ENCODE data around the gene SARS2.

SARS2 gene, protein sequence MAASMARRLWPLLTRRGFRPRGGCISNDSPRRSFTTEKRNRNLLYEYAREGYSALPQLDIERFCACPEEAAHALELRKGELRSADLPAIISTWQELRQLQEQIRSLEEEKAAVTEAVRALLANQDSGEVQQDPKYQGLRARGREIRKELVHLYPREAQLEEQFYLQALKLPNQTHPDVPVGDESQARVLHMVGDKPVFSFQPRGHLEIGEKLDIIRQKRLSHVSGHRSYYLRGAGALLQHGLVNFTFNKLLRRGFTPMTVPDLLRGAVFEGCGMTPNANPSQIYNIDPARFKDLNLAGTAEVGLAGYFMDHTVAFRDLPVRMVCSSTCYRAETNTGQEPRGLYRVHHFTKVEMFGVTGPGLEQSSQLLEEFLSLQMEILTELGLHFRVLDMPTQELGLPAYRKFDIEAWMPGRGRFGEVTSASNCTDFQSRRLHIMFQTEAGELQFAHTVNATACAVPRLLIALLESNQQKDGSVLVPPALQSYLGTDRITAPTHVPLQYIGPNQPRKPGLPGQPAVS

DNA sequence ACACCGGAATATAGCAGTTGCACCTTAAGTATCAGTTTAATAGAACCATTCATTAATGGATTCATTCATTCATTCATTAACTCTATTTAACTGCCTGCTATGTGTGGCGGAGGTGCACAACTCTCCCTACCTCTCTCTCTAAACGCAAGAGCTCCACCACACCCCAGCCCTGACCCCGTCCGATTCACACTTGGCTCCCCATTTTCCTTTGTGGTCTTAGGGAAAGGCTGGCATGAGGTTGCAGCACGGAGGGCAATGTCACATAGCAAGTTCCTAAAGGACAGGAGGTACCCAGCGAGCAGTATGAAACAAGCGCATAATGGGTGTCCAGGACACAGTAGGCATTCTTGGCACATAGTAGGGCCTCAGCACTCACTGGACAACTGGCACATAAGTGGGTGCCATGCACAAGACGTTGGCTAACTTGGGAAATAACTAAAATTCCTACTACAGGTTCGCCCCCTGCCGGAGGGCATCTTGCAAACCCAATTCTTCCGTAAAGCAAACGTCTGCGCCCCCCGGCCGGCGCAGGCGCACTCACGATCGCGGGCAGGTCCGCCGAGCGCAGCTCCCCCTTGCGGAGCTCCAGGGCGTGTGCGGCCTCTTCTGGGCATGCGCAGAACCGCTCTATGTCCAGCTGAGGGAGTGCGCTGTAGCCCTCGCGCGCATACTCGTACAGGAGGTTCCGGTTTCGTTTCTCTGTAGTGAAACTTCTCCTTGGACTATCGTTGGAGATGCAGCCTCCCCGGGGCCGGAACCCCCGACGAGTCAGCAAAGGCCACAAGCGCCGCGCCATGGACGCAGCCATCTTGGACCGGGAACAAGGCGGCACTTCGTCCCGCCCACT, at the start of gene SARS2:
SARS2 (minus strand) TSS at position 835 of the 847 bp plus-strand sequence; CDS start at position 808, 27 bp downstream.
- Histone ChIP-seq H3K36me3 (ENCODE audit: insufficient read depth, low read depth, low read length) (peaks cover 38% of the 10 kb centered on the region), H3K27ac (ENCODE audit: low read length) (peak within 1 kb of the TSS; percentile 86), H3K27me3 (ENCODE audit: insufficient read depth, low read length) (no peaks in the 10 kb centered on the region)

DNA sequence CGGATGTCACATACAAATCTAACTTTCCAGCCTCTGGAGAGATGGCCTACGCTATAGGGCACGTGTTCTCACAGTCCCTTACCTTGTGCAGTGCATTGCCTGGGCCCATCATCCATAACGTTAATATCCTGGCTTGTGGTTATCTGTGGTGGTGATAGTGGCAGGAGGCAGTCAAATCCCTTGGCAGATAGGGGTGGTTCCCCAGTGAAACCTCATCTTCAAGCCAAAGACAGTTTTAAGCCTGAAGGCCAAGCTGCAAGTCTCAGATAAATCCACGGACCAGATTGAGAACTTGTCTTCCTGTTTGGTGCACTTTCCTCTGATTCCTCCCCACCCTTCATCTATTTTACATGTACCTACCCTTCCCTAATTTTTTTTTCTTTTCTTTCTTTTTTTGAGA, 49.2 kb upstream of the SARS2 start:
- peaks cover 5% of the 10 kb centered on the region; the same call in 1 of the 2 replicates for H3K4me1 ChIP-seq (ENCODE audit: insufficient read depth, low read length)
- no peak overlapping the region for H3K4me3 ChIP-seq (ENCODE audit: low read length)
- no peak overlapping the region for H3K27ac ChIP-seq (ENCODE audit: low read length)
- no peak overlapping the region for H3K9ac ChIP-seq (ENCODE audit: low read depth, low read length)
- H3K36me3 ChIP-seq (ENCODE audit: insufficient read depth, low read depth, low read length): no peaks in the 10 kb centered on the region
- H3K9me3 ChIP-seq (ENCODE audit: insufficient read depth, low read depth, low read length): peaks cover 9% of the 10 kb centered on the region; the same call in 1 of the 2 replicates
- H3K27me3 ChIP-seq (ENCODE audit: insufficient read depth, low read length): peaks cover 2% of the 10 kb centered on the region; the same call in 1 of the 2 replicates

More for the DNA sequence above, at the start of gene SARS2:
- H3K4me1 ChIP-seq (ENCODE audit: insufficient read depth, low read length): peaks cover 4% of the 10 kb centered on the region; the same call in 1 of the 2 replicates
- H3K9me3 ChIP-seq (ENCODE audit: insufficient read depth, low read depth, low read length): peaks cover 12% of the 10 kb centered on the region
- peak within 1 kb of the TSS; percentile 84 for H3K4me3 ChIP-seq (ENCODE audit: low read length)
- peak within 1 kb of the TSS; percentile 90 for H3K9ac ChIP-seq (ENCODE audit: low read depth, low read length)

DNA sequence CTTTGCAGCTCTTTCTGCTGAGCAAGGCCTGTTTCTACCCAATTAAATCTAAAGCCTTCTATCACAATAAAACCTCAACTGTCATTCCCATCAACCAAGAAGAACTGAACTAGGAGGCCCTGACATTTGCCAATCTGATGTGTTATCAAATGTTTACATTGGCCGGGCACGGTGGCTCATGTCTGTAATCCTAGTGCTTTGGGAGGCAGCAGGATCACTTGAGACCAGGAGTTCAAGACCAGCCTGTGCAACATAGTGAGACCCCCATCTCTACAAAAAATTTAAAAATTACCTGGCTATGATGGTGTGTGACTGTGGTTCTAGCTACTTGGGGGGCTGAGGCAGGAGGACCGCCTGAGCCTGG, 47.7 kb upstream of the SARS2 start:
- no peak overlapping the region for H3K4me3 ChIP-seq (ENCODE audit: low read length)
- H3K9me3 ChIP-seq (ENCODE audit: insufficient read depth, low read depth, low read length): peaks cover 9% of the 10 kb centered on the region; the same call in 1 of the 2 replicates
- peaks cover 10% of the 10 kb centered on the region; the same call in 1 of the 2 replicates for H3K4me1 ChIP-seq (ENCODE audit: insufficient read depth, low read length)
- no peak overlapping the region for H3K9ac ChIP-seq (ENCODE audit: low read depth, low read length)
- H3K36me3 ChIP-seq (ENCODE audit: insufficient read depth, low read depth, low read length): no peaks in the 10 kb centered on the region
- no peak overlapping the region for H3K27ac ChIP-seq (ENCODE audit: low read length)
- H3K27me3 ChIP-seq (ENCODE audit: insufficient read depth, low read length): peaks cover 6% of the 10 kb centered on the region; the same call in 1 of the 2 replicates

DNA sequence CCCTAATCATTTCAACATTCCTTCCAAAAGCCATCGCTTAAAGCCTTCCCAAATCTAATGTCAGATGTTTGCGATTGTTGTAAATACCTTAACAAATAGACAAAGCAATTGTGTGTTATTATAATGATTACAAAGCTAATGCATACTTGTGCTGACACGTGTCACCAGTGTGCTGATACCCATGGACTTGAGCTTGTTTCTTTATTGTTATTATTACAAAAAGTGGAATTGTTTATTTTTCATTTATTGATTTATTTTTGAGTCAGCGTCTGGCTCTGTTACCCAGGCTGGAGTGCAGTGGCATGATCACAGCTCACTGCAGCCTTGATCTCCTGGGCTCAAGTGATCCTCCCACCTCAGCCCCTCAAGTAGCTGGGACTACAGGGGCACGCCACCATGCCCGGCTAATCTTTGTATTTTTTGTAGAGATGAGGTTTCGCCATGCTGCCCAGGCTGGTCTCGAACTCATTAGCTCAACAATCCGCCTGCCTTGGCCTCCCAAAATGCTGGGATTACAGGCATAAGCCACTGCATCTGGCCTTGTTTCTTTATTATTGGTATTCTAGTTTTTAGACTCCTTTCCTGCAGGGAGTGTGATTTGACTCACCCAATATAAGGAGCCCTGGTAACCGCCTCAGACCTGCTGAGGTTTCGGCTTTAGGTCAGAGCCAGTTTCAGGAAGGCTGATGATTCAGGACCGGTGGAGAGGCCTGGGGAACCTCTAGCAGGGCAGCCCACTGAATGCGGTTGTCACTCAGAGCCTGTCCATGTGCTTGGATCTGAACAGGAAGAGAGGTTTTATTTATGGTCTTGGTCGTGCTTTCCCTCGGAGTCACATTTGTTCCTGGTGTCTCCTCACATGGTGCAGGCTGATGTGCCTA, 47.1 kb upstream of the SARS2 start:
- no peak overlapping the region for H3K9ac ChIP-seq (ENCODE audit: low read depth, low read length)
- peaks cover 6% of the 10 kb centered on the region; the same call in 1 of the 2 replicates for H3K27me3 ChIP-seq (ENCODE audit: insufficient read depth, low read length)
- H3K9me3 ChIP-seq (ENCODE audit: insufficient read depth, low read depth, low read length): peaks cover 9% of the 10 kb centered on the region; the same call in 1 of the 2 replicates
- no peaks in the 10 kb centered on the region for H3K36me3 ChIP-seq (ENCODE audit: insufficient read depth, low read depth, low read length)
- H3K4me1 ChIP-seq (ENCODE audit: insufficient read depth, low read length): peaks cover 10% of the 10 kb centered on the region; the same call in 1 of the 2 replicates
- H3K27ac ChIP-seq (ENCODE audit: low read length): no peak overlapping the region
- H3K4me3 ChIP-seq (ENCODE audit: low read length): no peak overlapping the region

DNA sequence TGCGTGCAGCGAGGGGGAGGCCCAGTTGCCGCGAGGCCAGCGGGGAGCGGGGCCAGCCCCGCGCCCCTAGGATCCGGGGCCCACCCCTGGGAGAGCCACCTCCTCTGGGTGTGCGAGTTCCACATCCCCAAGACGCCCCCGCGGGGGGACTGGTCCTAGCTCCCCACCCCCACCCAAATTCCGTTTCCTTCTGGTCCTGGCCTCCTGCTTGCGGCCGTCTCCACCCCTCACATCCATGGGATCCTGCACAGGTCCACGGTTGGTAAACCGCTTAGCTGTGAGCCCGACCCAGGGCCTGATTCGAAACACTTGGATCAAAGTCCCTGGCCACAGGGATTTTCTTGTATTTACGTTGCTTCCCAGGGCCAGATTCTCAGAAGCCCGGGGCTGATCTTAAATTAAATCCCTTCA, 45.3 kb upstream of the SARS2 start:
- Histone ChIP-seq H3K4me3 (ENCODE audit: low read length) (peak overlapping the region; percentile 67), H3K9me3 (ENCODE audit: insufficient read depth, low read depth, low read length) (peaks cover 5% of the 10 kb centered on the region; the same call in 1 of the 2 replicates), H3K27me3 (ENCODE audit: insufficient read depth, low read length) (peaks cover 6% of the 10 kb centered on the region; the same call in 1 of the 2 replicates), H3K9ac (ENCODE audit: low read depth, low read length) (peak overlapping the region; percentile 59; the same call in 1 of the 2 replicates), H3K36me3 (ENCODE audit: insufficient read depth, low read depth, low read length) (no peaks in the 10 kb centered on the region), H3K27ac (ENCODE audit: low read length) (no peak overlapping the region), H3K4me1 (ENCODE audit: insufficient read depth, low read length) (peaks cover 10% of the 10 kb centered on the region; the same call in 1 of the 2 replicates)

DNA sequence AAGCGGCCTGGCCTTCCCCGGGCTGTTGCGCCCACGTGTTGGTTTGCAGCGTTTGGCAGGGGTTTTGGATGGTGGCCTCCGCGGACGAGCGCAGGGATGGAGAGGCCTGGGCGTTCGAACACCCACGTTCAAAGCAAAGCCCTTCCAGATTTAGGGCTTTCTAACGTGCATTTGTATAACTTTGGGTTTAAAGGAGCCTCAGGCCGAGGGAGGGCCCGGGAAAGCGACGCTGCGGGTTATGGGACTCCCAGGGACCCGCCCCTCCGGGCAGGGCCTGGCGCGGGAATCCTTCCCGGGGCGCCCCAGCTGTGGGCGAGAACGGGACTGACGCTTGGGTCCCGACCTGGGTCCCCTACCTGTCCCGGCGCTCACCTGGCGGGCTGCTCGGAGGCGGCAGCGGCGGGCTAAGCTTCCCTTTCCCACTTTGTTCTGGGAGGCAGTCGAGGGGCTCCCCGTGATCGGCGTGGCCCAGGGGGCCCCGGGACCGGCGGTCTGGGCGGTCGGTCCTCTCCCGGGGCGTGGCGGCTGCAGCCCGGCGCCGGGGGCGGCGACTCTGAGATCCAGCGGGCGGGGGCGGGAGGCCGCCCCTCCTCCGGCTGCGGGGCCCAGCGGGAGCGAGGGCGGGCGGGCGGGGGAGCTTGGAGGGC, 44.8 kb upstream of the SARS2 start, which contains the start of gene FBXO17:
FBXO17 (minus strand) TSS at position 529 of the 647 bp plus-strand sequence. CDS start 25,423 bp downstream, outside the sequence.
- peaks cover 6% of the 10 kb centered on the region; the same call in 1 of the 2 replicates for H3K27me3 ChIP-seq (ENCODE audit: insufficient read depth, low read length)
- H3K4me1 ChIP-seq (ENCODE audit: insufficient read depth, low read length): peaks cover 10% of the 10 kb centered on the region; the same call in 1 of the 2 replicates
- no peak within 1 kb of the TSS for H3K27ac ChIP-seq (ENCODE audit: low read length)
- no peaks in the 10 kb centered on the region for H3K36me3 ChIP-seq (ENCODE audit: insufficient read depth, low read depth, low read length)
- H3K4me3 ChIP-seq (ENCODE audit: low read length): peak within 1 kb of the TSS; percentile 73
- H3K9me3 ChIP-seq (ENCODE audit: insufficient read depth, low read depth, low read length): peaks cover under 1% of the 10 kb centered on the region; the same call in 1 of the 2 replicates
- H3K9ac ChIP-seq (ENCODE audit: low read depth, low read length): peak within 1 kb of the TSS; percentile 71; the same call in 1 of the 2 replicates

DNA sequence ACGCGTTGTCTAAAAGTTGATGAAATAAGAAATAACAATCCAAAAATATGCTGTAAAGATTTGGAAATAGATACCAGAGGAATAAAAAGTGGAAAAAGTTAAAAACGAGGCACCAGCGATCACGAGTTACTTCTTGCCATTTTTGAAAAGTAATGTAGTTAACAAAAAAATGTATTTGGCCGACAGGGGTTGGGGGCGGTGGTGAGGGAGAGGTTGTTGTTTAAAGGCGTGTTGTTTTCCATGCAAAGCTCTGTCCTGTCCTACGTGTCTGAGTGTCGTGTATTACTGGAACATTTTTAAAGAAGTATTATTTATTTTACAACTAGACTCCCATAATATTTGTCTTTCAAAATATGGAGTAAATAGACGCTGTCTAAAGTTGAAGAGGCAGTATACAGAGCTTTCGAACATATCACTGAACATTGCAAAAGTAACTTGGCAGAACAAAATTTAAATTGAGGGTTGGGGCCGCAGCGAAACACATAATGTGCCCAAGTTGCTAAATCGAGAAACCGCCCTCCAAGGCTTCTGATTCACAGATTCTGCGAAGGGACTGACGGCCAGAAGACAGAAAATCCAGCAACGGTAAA, 44.2 kb upstream of the SARS2 start:
- Histone ChIP-seq H3K27me3 (ENCODE audit: insufficient read depth, low read length) (peaks cover 6% of the 10 kb centered on the region; the same call in 1 of the 2 replicates), H3K4me3 (ENCODE audit: low read length) (peak overlapping the region; percentile 73), H3K4me1 (ENCODE audit: insufficient read depth, low read length) (peaks cover 10% of the 10 kb centered on the region; the same call in 1 of the 2 replicates), H3K27ac (ENCODE audit: low read length) (no peak overlapping the region), H3K36me3 (ENCODE audit: insufficient read depth, low read depth, low read length) (no peaks in the 10 kb centered on the region), H3K9ac (ENCODE audit: low read depth, low read length) (peak overlapping the region; percentile 71; the same call in 1 of the 2 replicates), H3K9me3 (ENCODE audit: insufficient read depth, low read depth, low read length) (no peaks in the 10 kb centered on the region)

DNA sequence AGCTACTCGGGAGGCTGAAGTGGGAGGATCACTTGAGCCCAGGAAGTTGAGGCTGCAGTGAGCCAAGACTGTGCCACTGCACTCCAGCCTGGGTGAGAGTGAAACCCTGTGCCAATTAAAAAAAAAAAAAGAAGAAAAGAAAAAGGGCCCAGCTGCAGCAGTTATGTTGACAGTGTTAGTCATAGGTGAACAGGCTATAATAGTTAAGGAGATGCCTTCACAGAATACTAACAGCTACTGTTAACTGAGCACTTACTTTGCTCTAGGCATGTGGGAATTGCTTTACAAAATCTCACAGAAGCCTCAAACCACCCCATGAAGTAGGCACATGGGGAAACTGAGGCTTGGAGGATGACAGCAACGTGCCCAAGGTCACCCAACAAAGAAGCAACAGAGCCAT, 41.1 kb upstream of the SARS2 start:
- Histone ChIP-seq H3K9ac (ENCODE audit: low read depth, low read length) (no peak overlapping the region), H3K27me3 (ENCODE audit: insufficient read depth, low read length) (peaks cover 6% of the 10 kb centered on the region; the same call in 1 of the 2 replicates), H3K27ac (ENCODE audit: low read length) (no peak overlapping the region), H3K36me3 (ENCODE audit: insufficient read depth, low read depth, low read length) (peaks cover 6% of the 10 kb centered on the region; the same call in 1 of the 2 replicates), H3K4me1 (ENCODE audit: insufficient read depth, low read length) (peaks cover 10% of the 10 kb centered on the region; the same call in 1 of the 2 replicates), H3K9me3 (ENCODE audit: insufficient read depth, low read depth, low read length) (no peaks in the 10 kb centered on the region), H3K4me3 (ENCODE audit: low read length) (no peak overlapping the region)

DNA sequence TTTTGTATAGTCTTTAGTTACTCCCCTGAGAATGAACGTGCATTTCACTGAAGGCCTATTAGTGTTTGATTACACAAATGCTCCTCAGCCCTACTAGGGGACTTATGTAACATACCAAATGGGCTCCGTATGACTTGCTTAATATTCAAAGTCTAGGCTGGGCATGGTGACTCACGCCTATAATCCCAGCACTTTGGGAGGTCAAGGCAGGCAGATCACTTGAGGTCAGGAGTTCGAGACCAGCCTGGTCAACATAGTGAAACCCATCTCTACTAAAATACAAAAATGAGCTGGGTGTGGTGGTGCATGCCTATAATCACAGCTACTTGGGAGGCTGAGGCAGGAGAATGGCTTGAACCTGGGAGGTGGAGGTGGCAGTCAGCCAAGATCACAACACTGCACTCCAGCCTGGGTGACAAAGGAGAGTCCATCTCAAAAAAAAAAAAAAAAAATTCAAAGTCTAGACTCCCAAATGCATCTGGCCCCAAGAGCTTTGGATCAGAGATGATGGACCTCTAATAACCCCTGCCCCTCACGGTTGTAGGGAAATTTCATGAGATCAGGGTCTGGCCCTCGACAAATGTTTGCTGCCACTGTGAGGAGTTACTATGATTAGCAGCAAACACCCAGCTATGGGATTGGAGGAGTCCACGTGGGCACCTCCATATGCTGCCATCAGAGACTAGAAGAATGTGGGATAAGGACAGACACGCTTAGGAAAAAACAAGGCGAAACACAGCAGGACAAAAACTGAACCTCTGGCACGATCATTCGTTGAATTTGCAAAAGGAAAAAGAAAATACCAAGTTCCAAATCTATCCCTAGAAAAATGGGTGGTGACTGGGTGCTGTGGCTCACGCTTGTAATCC, 40.3 kb upstream of the SARS2 start:
- Histone ChIP-seq H3K9me3 (ENCODE audit: insufficient read depth, low read depth, low read length) (no peaks in the 10 kb centered on the region), H3K27me3 (ENCODE audit: insufficient read depth, low read length) (peaks cover 6% of the 10 kb centered on the region; the same call in 1 of the 2 replicates), H3K9ac (ENCODE audit: low read depth, low read length) (no peak overlapping the region), H3K36me3 (ENCODE audit: insufficient read depth, low read depth, low read length) (peaks cover 6% of the 10 kb centered on the region; the same call in 1 of the 2 replicates), H3K27ac (ENCODE audit: low read length) (no peak overlapping the region), H3K4me3 (ENCODE audit: low read length) (no peak overlapping the region), H3K4me1 (ENCODE audit: insufficient read depth, low read length) (peaks cover 5% of the 10 kb centered on the region; the same call in 1 of the 2 replicates)
